ENCODE data around the gene SPTBN1.
A peak's percentile ranks its signal among the peaks of the same experiment; 100 is the strongest.

Gene SPTBN1

GRCh38 chr2:54649633-54650032 lies 193.5 kb downstream of the SPTBN1 start:
- DNase-seq (ENCODE audit: low read depth in 3 of 3) = no peak

- no peak for DNase-seq (ENCODE audit: low read depth in 3 of 3)
Observed at GRCh38 chr2:54650612-54651011, 194.5 kb downstream of the SPTBN1 start.

GRCh38 chr2:54651291-54651690 lies 195.2 kb downstream of the SPTBN1 start:
- no peak for DNase-seq (ENCODE audit: low read depth in 3 of 3)

GRCh38 chr2:54652540-54652939 lies 196.4 kb downstream of the SPTBN1 start:
- DNase-seq (ENCODE audit: low read depth in 3 of 3) = no peak

- no peak for DNase-seq (ENCODE audit: low read depth in 3 of 3)
Observed at GRCh38 chr2:54653572-54654204, 197.6 kb downstream of the SPTBN1 start.

- no peak for DNase-seq (ENCODE audit: low read depth in 3 of 3)
Observed at GRCh38 chr2:54655046-54655809, 199.1 kb downstream of the SPTBN1 start.

GRCh38 chr2:54656863-54657262 lies 200.7 kb downstream of the SPTBN1 start:
- DNase-seq (ENCODE audit: low read depth in 3 of 3) = no peak

GRCh38 chr2:54657664-54658083 lies 201.5 kb downstream of the SPTBN1 start:
- DNase-seq (ENCODE audit: low read depth in 3 of 3) = peak in 2 of 3 experiments; percentile 17 to 26

- DNase-seq (ENCODE audit: low read depth in 3 of 3) = no peak
Observed at GRCh38 chr2:54658564-54659071, 202.5 kb downstream of the SPTBN1 start.

GRCh38 chr2:54659527-54659926 lies 203.4 kb downstream of the SPTBN1 start:
- DNase-seq (ENCODE audit: low read depth in 3 of 3) = no peak

- DNase-seq (ENCODE audit: low read depth in 3 of 3) = no peak
Observed at GRCh38 chr2:54660752-54661151, 204.6 kb downstream of the SPTBN1 start.

- no peak for DNase-seq (ENCODE audit: low read depth in 3 of 3)
Observed at GRCh38 chr2:54663424-54664030, 207.4 kb downstream of the SPTBN1 start.

- no peak for DNase-seq (ENCODE audit: low read depth in 3 of 3)
Observed at GRCh38 chr2:54664238-54664786, 208.2 kb downstream of the SPTBN1 start.

- DNase-seq (ENCODE audit: low read depth in 3 of 3) = peak in 2 of 3 experiments; percentile 21 to 33
Observed at GRCh38 chr2:54665436-54665856, 209.3 kb downstream of the SPTBN1 start.

GRCh38 chr2:54666131-54666633 lies 210.1 kb downstream of the SPTBN1 start:
- DNase-seq (ENCODE audit: low read depth in 3 of 3) = no peak

- DNase-seq (ENCODE audit: low read depth in 3 of 3) = no peak
Observed at GRCh38 chr2:54666634-54667265, 210.6 kb downstream of the SPTBN1 start.

- no peak for DNase-seq (ENCODE audit: low read depth in 3 of 3)
Observed at GRCh38 chr2:54667266-54667639, 211.1 kb downstream of the SPTBN1 start.

GRCh38 chr2:54667726-54668650 lies 211.9 kb downstream of the SPTBN1 start:
- no peak for DNase-seq (ENCODE audit: low read depth in 3 of 3)

GRCh38 chr2:54668711-54669110 lies 212.6 kb downstream of the SPTBN1 start:
- no peak for DNase-seq (ENCODE audit: low read depth in 3 of 3)

GRCh38 chr2:54669677-54670484 lies 213.8 kb downstream of the SPTBN1 start:
- DNase-seq (ENCODE audit: low read depth in 3 of 3) = no peak

Data from stimulated activated CD4-positive, alpha-beta T cell treated with anti-CD3 and anti-CD28 coated beads, TNF-alpha, amount 100 ng/mL, for 24 hours (primary cell).